GM06990 (cell line): ENCODE results near the gene CTTNBP2NL.
"Not testable (repeated sequence)": the region's sequence is repeated elsewhere in the genome, so short reads cannot be mapped to it uniquely, and the experiment has no call there.

Source experiments
- DNase-seq: peaks from one replicate; pipeline ENCODE4 v3.0.0-alpha.2; 2011; ENCODE audit not compliant: insufficient read length; ENCODE audit errors: extremely low read depth
- H3K27me3 ChIP-seq: replicated peaks from 2 replicates; pipeline ENCODE4 v1.6.0; 2011; ENCODE audit warnings: low read length; ENCODE audit not compliant: control insufficient read depth, insufficient read depth
- H3K36me3 ChIP-seq: 2 replicates; pipeline ENCODE4 v1.5.1; 2011; ENCODE audit warnings: low read length; ENCODE audit not compliant: control insufficient read depth, insufficient read depth
- H3K4me3 ChIP-seq: replicated peaks from 2 replicates; pipeline ENCODE4 v1.5.1; 2011; ENCODE audit warnings: low read depth, mild to moderate bottlenecking, control low read depth, low read length
- CTCF ChIP-seq: IDR thresholded peaks from 2 replicates; pipeline ENCODE4 v1.5.1; 2011; ENCODE audit warnings: low read length, control low read depth, mild to moderate bottlenecking, inconsistent platforms; ENCODE audit not compliant: insufficient read depth, poor library complexity, severe bottlenecking

The CTTNBP2NL gene

DNA sequence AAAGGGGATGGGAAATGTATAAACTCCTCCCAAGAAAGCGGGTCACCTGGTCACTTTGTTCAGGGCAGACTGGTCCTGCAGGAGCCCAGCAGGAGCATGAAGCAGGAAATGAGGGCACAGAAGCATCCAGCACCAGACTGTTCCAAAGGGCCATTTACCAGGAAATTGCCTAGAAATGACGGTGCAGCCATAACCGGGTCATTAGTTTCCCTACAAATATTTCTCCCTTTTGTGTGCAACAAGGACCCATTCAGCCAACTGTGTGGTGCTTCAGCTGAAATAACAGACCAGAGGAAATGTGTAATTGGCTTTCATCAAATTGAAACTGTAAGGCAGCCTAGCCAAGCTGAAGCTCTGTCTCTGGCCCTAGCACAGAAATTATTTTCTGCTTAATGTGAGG lies 7.6 kb upstream of the CTTNBP2NL start:
- Histone ChIP-seq H3K4me3 (no peak overlapping the region), H3K36me3 (no peaks in the 10 kb centered on the region), H3K27me3 (no peaks in the 10 kb centered on the region)
- no peak for DNase-seq
- no peak for TF ChIP-seq CTCF

GRCh38 chr1:112389689-112390088 lies 6.3 kb upstream of the CTTNBP2NL start:
- TF ChIP-seq CTCF, result no peak
- H3K36me3 ChIP-seq, result no peaks in the 10 kb centered on the region
- DNase-seq, result no peak
- H3K27me3 ChIP-seq, result no peaks in the 10 kb centered on the region
- no peak overlapping the region for H3K4me3 ChIP-seq

DNA sequence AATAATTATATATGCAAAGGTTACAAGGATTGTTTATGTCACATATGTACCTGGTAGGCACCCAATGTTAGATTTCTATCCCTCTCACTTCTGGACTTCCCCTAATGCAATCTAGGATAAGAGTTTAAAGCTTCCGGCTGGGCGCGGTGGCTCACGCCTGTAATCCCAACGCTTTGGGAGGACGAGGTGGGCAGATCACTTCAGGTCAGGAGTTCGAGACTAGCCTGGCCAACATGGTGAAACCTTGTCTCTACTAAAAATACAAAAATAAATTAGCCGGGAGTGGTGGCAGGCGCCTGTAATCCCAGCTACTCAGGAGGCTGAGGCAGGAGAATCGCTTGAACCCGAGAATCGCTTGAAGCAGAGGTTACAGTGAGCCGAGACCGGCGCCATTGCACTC lies 5.7 kb upstream of the CTTNBP2NL start:
- not testable (repeated sequence) for H3K27me3 ChIP-seq, H3K36me3 ChIP-seq, DNase-seq
- H3K4me3 ChIP-seq, result peak overlapping the region; percentile 61

DNA sequence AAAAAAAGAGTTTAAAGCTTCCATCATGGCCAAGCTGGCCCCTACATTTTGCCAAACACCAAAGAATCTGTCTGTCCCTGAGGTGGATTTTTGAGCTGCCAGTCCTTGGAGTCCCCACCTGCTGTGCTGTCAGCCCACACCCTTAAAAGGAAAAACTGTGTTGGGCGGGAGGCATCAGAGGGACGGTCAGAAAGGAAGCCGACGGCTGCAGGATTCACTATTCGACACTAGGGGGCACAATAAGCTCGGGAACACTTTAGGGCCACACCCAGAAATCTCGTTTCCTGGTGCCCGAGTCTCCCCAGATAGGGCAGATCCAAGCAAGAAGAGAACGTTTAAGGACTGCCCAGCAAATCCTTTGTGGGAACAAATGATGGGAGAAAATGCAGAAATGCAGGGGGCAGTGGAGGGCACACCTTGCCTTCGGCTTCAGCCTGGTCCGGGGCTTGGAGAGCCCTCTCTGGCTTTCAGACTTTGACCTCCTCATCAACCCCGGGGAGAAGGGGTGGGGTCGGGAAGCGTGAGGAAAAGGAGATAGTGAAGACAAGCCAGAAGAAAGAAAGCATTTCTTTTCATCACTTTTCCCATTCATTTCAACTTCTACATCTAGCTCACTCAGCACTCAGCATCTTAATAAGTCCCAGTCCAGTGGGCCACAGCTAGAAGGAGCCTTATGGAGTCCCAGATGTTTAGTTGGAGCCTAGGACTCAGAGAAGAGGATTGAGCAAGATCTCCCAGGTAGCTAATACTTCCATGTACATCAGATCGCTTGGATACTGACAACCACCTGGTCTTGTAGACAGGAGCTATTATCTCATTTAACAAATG lies 5.0 kb upstream of the CTTNBP2NL start:
- H3K36me3 ChIP-seq, result no peaks in the 10 kb centered on the region
- DNase-seq, result peak; percentile 61
- peak; percentile 84 for TF ChIP-seq CTCF
- H3K27me3 ChIP-seq, result no peaks in the 10 kb centered on the region
- H3K4me3 ChIP-seq, result peak overlapping the region; percentile 61

GRCh38 chr1:112391603-112391940 lies 4.4 kb upstream of the CTTNBP2NL start:
- no peaks in the 10 kb centered on the region for H3K36me3 ChIP-seq
- no peak for DNase-seq
- H3K4me3 ChIP-seq, result peak overlapping the region; percentile 61; the same call in 1 of the 2 replicates
- H3K27me3 ChIP-seq, result no peaks in the 10 kb centered on the region
- TF ChIP-seq CTCF, result no peak

GRCh38 chr1:112393631-112393974 lies 2.4 kb upstream of the CTTNBP2NL start:
- DNase-seq, result no peak

More at GRCh38 chr1:112393631-112393974, 2.4 kb upstream of the CTTNBP2NL start:
- Histone ChIP-seq H3K4me3 (no peak overlapping the region), H3K27me3 (no peaks in the 10 kb centered on the region), H3K36me3 (no peaks in the 10 kb centered on the region)
- TF ChIP-seq CTCF, result no peak
